IMR-90 (cell line): Measurements from ENCODE around the gene OR8D4. TPM values are rescaled to one million over a fixed set of nuclear protein-coding genes. Genes with fewer than 3 reads are reported as not detected.

Experiments used
- ATAC-seq: fragments of 200-7000 bp; cut with Tn5 transposase; 2 replicates; pipeline ENCODE4 v1.9.1; 2020; ENCODE audit warnings: low read depth, mild to moderate bottlenecking, moderate library complexity
- BruUV-seq: library from RNA; stranded (reverse); fragments of 400-500 nt; replicated peaks from 2 replicates; lab custom pipeline; 2021; lab: Mats Ljungman, UMichigan
- CTCF ChIA-PET: fragments of 300-600 bp; formaldehyde crosslinking; extraction: SDS; loops from one replicate; lab custom pipeline; 2021; ENCODE audit warnings: antibody characterized with exemption; lab: Yijun Ruan, JAX
- POLR2A ChIA-PET: fragments of 300-600 bp; sonication (Branson Sonifier 250); formaldehyde crosslinking; loops from one replicate; lab custom pipeline; 2022; ENCODE audit warnings: antibody characterized with exemption; ENCODE audit not compliant: unreplicated experiment; lab: Charles Lee
- DNase-seq: peaks from one replicate; pipeline ENCODE4 v3.0.0; 2013
- H2AFZ ChIP-seq: replicated peaks from 2 replicates; pipeline ENCODE3; 2013; ENCODE audit warnings: low read length, mild to moderate bottlenecking; ENCODE audit not compliant: poor library complexity
- H2AK5ac ChIP-seq: 2 replicates; pipeline ENCODE4 v1.6.1; 2013; ENCODE audit warnings: low read depth, low read length, inconsistent platforms
- H2AK9ac ChIP-seq: replicated peaks from 2 replicates; pipeline ENCODE3; 2013; ENCODE audit warnings: mild to moderate bottlenecking, low read depth, low read length, moderate library complexity; ENCODE audit not compliant: poor library complexity
- H2BK120ac ChIP-seq: 2 replicates; pipeline ENCODE4 v1.6.1; 2013; ENCODE audit warnings: low read depth, low read length, inconsistent platforms
- H2BK15ac ChIP-seq: 3 replicates; pipeline ENCODE4 v1.6.1; 2013; ENCODE audit warnings: low read depth, low read length, inconsistent platforms
- H2BK20ac ChIP-seq: 2 replicates; pipeline ENCODE4 v1.6.1; 2013; ENCODE audit warnings: low read depth, mild to moderate bottlenecking, inconsistent platforms, low read length, moderate library complexity
- H2BK5ac ChIP-seq: 2 replicates; pipeline ENCODE4 v1.6.1; 2013; ENCODE audit warnings: mild to moderate bottlenecking, low read depth, low read length, inconsistent platforms; ENCODE audit not compliant: poor library complexity, severe bottlenecking
- H3K14ac ChIP-seq: replicated peaks from 2 replicates; pipeline ENCODE4 v1.6.1; 2013; ENCODE audit warnings: low read depth, low read length, inconsistent platforms
- H3K18ac ChIP-seq: 2 replicates; pipeline ENCODE4 v1.6.1; 2013; ENCODE audit warnings: low read depth, low read length, control low read depth
- H3K23ac ChIP-seq: 2 replicates; pipeline ENCODE4 v1.6.1; 2013; ENCODE audit warnings: low read depth, low read length, inconsistent platforms
- H3K27ac ChIP-seq: 2 replicates; pipeline ENCODE4 v1.5.1; 2013; ENCODE audit warnings: mild to moderate bottlenecking, control low read depth, low read length; ENCODE audit not compliant: insufficient read depth
- H3K27me3 ChIP-seq: 2 replicates; pipeline ENCODE4 v1.6.1; 2013; ENCODE audit warnings: low read length; ENCODE audit not compliant: control insufficient read depth, insufficient read depth
- H3K36me3 ChIP-seq: 2 replicates; pipeline ENCODE4 v1.6.1; 2013; ENCODE audit warnings: low read length, mixed read lengths; ENCODE audit not compliant: control insufficient read depth, insufficient read depth
- H3K4ac ChIP-seq: 2 replicates; pipeline ENCODE4 v1.6.1; 2013; ENCODE audit warnings: low read depth, low read length, inconsistent platforms
- H3K4me1 ChIP-seq: 2 replicates; pipeline ENCODE4 v1.6.1; 2013; ENCODE audit warnings: low read length, mixed read lengths; ENCODE audit not compliant: control insufficient read depth, insufficient read depth
- H3K4me2 ChIP-seq: 2 replicates; pipeline ENCODE4 v1.6.1; 2013; ENCODE audit warnings: low read depth, mild to moderate bottlenecking, control low read depth, low read length, moderate library complexity
- H3K4me3 ChIP-seq: 2 replicates; pipeline ENCODE4 v1.5.1; 2013; ENCODE audit warnings: low read depth, mild to moderate bottlenecking, control low read depth, low read length, moderate library complexity; ENCODE audit not compliant: insufficient read depth
- H3K56ac ChIP-seq: 2 replicates; pipeline ENCODE4 v1.6.1; 2013; ENCODE audit warnings: low read length, inconsistent platforms; ENCODE audit not compliant: insufficient read depth; ENCODE audit errors: extremely low read depth
- H3K79me1 ChIP-seq, 2 experiments: 2 replicates each; pipeline ENCODE4 v1.6.1; 2013; ENCODE audit warnings: low read length in 2 of 2, inconsistent platforms in 1 of 2, low read depth in 1 of 2
- H3K9ac ChIP-seq: 2 replicates; pipeline ENCODE4 v1.6.1; 2013; ENCODE audit warnings: low read depth, low read length, control low read depth
- H3K9me1 ChIP-seq: 2 replicates; pipeline ENCODE4 v1.6.1; 2013; ENCODE audit warnings: low read length, inconsistent platforms; ENCODE audit not compliant: insufficient read depth
- H3K9me3 ChIP-seq: 2 replicates; pipeline ENCODE4 v1.6.1; 2013; ENCODE audit warnings: low read length; ENCODE audit not compliant: control insufficient read depth, insufficient read depth
- H4K20me1 ChIP-seq: 2 replicates; pipeline ENCODE4 v1.6.1; 2013; ENCODE audit warnings: low read length, inconsistent platforms; ENCODE audit not compliant: insufficient read depth
- H4K5ac ChIP-seq: 2 replicates; pipeline ENCODE4 v1.6.1; 2013; ENCODE audit warnings: mild to moderate bottlenecking, low read depth, low read length, control low read depth
- H4K8ac ChIP-seq, 2 experiments: 2 replicates each; pipeline ENCODE4 v1.6.1; 2013; ENCODE audit warnings: low read depth in 2 of 2, low read length in 2 of 2, control low read depth in 1 of 2, inconsistent platforms in 1 of 2
- H4K91ac ChIP-seq: 2 replicates; pipeline ENCODE4 v1.6.1; 2013; ENCODE audit warnings: low read depth, low read length, inconsistent platforms; ENCODE audit not compliant: insufficient read depth
- BHLHE40 ChIP-seq: fragments of 150-350 bp; IDR thresholded peaks from 2 replicates; pipeline ENCODE4 v1.6.1; 2016; ENCODE audit warnings: mild to moderate bottlenecking, low read depth, low read length
- CEBPB ChIP-seq: IDR thresholded peaks from 2 replicates; pipeline ENCODE4 v1.6.1; 2012; ENCODE audit warnings: low read depth, low read length, improper control_type of control experiment
- FOS ChIP-seq: fragments of 150-350 bp; IDR thresholded peaks from 2 replicates; pipeline ENCODE4 v1.6.1; 2016; ENCODE audit warnings: low read depth, low read length
- MAFK ChIP-seq: IDR thresholded peaks from 2 replicates; pipeline ENCODE4 v1.6.1; 2012; ENCODE audit warnings: low read depth, low read length, improper control_type of control experiment
- MAZ ChIP-seq: IDR thresholded peaks from 2 replicates; pipeline ENCODE4 v1.6.1; 2012; ENCODE audit warnings: low read depth, mild to moderate bottlenecking, low read length, improper control_type of control experiment, moderate library complexity, borderline replicate concordance
- NFE2L2 ChIP-seq: fragments of 150-350 bp; IDR thresholded peaks from 2 replicates; pipeline ENCODE4 v1.6.1; 2016; ENCODE audit warnings: low read depth, mild to moderate bottlenecking, low read length
- WGBS, 2 experiments: methylation state at CpG; one replicate each; pipeline versions ENCODE4 v1.1.5 to v1.1.7; 2013; ENCODE audit warnings: missing lambda C conversion rate in 2 of 2; ENCODE audit not compliant: insufficient read length in 1 of 2; ENCODE audit errors: extremely low coverage in 2 of 2; 5-methylcytosine and 5-hydroxymethylcytosine counted together
- dilution Hi-C: fragments of 300-500 bp; cut with HindIII; formaldehyde crosslinking; loops from one replicate; pipeline ENCODE4 v1.14.3; 2018; ENCODE audit warnings: low sequenced_read_pairs; ENCODE audit not compliant: unreplicated experiment
- in situ Hi-C: fragments of 300-500 bp; cut with MboI; formaldehyde crosslinking; loops from 3 replicates; pipeline ENCODE4 v1.14.3; 2019; ENCODE audit warnings: low sequenced_read_pairs, inconsistent platforms, mixed read lengths
- intact Hi-C: fragments of 100-400 bp; cut with micrococcal nuclease; formaldehyde crosslinking; loops from 2 replicates; pipeline ENCODE4 v1.10.0; 2022
- polyA plus RNA-seq, 3 experiments: library from polyadenylated mRNA; depleted of rRNA; stranded (reverse); fragments of >200 nt; gene quantifications; 2 replicates each; pipeline ENCODE4 v1.2.3, GENCODE V29; 2012; ENCODE audit warnings: low replicate concordance in 1 of 3
- total RNA-seq: library from RNA; depleted of rRNA; stranded (reverse); fragments of >200 nt; gene quantifications from 2 replicates; pipeline ENCODE4 v1.2.3, GENCODE V29; 2012

OR8D4 gene
- total and polyA plus RNA-seq, 2 of the 4 experiments (the other 2 are of a cell fraction), result not detected

GRCh38 chr11:123905826-123906225 lies 3.9 kb downstream of the OR8D4 start:
- intact Hi-C loops (no loop called here), in situ Hi-C loops (no loop called here), dilution Hi-C loops (no loop called here)
- Histone ChIP-seq H3K4ac (no peak overlapping the region), H3K23ac (no peak overlapping the region), H2BK15ac (no peak overlapping the region), H4K5ac (no peak overlapping the region), H3K4me1 (no peaks in the 10 kb centered on the region), H3K9me3 (peaks cover 5% of the 10 kb centered on the region; the same call in 1 of the 2 replicates), H3K4me2 (no peak overlapping the region), H4K91ac (no peak overlapping the region), H4K20me1 (no peaks in the 10 kb centered on the region), H3K18ac (no peak overlapping the region), H2AK5ac (no peak overlapping the region), H2BK120ac (no peak overlapping the region), H3K14ac (no peak overlapping the region), H3K4me3 (no peak overlapping the region), H3K27ac (no peak overlapping the region), H2BK20ac (no peak overlapping the region), H2BK5ac (no peak overlapping the region), H3K56ac (no peak overlapping the region), H3K9ac (no peak overlapping the region), H3K27me3 (no peaks in the 10 kb centered on the region), H4K8ac (no peak overlapping the region), H3K79me1 (no peaks in the 10 kb centered on the region), H3K9me1 (no peaks in the 10 kb centered on the region), H2AK9ac (no peak overlapping the region), H2AFZ (no peak overlapping the region), H3K36me3 (no peaks in the 10 kb centered on the region)
- POLR2A ChIA-PET, result interaction anchor here (0.6 kb wide), 1 partner anchor 638 kb away, joined by 4 read pairs; no protein-coding TSS in a partner anchor
- ATAC-seq (no peak), DNase-seq (no peak)
- CTCF ChIA-PET, result no interaction called here
- WGBS, 2 experiments, result no CpG with 5 or more reads among the region's 3 CpGs
- BruUV-seq, result no TSS peak
- TF ChIP-seq MAFK (no peak), FOS (no peak), CEBPB (no peak), MAZ (no peak), NFE2L2 (no peak), BHLHE40 (no peak)
